HG03139 (cell line): ENCODE results near the gene GRAMD1A.
"Not testable (repeated sequence)": the region's sequence is repeated elsewhere in the genome, so short reads cannot be mapped to it uniquely, and the experiment has no call there.

Experiments
- ATAC-seq: cut with Tn5 transposase; IDR thresholded peaks from one replicate; pipeline ENCODE4 v1.9.1; 2021; ENCODE audit not compliant: unreplicated experiment

GRAMD1A gene

DNA sequence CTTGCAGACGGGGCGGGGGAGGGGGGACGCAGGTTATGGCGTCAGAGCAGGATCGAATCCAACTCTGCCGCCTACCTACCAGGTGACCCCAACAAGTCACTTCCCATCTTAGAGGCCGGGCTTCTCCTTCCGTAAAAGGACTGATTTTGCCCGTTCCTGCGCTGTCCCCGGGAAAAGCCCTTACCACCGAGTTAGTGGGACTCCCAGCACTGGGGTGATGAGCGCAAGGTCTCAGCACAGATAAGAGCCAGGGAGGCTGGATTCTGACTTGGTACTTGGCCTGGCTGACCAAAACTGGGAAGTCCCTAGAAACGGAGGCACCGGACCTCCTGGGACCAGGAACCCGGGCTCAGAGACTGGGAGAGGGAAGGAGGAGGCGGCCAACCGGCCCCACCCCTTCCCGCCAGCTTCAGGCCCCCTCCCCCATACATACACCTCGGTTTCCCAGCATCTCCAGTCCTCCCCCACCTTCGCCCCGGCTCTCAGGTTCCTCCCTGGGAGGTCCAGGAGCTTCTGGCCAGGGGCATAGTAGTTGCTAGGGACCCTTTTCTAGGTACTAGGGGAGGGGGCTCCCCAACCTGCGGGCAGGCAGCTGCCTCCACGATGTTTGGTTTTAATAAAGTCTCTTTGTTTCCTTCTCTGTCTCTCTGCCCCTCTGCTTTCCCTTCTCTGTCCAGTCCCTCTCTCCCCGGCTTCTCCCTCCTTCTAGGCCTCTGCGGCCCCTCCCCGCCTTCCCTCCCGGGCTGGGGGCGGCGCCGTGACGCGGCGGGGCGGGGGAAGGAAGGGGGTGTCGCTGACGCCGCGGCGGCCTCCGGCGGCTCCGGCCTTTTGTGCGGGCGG lies at the start of gene GRAMD1A:
GRAMD1A (plus strand) TSS at position 826 of the 840 bp plus-strand sequence. CDS start 156 bp downstream, outside the sequence.
- peak; percentile 49 for ATAC-seq

DNA sequence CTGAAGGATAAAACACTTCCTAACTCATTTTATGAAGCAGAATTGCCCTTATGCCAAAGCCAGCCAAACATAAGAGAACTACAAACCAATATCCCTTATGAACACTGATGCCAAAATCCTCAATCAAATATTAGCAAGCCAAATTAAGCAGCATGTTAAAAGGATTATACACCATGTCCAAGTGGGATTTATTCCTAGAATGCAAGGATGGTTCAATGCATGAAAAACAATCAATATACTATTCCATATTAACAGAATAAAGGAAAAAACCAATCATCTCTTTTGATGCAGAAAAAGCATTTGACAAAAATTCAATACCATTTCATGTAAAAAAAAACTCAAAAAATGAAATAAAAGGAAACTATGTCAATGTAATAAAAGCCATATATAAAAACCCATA lies 47.0 kb upstream of the GRAMD1A start:
- no peak for ATAC-seq

DNA sequence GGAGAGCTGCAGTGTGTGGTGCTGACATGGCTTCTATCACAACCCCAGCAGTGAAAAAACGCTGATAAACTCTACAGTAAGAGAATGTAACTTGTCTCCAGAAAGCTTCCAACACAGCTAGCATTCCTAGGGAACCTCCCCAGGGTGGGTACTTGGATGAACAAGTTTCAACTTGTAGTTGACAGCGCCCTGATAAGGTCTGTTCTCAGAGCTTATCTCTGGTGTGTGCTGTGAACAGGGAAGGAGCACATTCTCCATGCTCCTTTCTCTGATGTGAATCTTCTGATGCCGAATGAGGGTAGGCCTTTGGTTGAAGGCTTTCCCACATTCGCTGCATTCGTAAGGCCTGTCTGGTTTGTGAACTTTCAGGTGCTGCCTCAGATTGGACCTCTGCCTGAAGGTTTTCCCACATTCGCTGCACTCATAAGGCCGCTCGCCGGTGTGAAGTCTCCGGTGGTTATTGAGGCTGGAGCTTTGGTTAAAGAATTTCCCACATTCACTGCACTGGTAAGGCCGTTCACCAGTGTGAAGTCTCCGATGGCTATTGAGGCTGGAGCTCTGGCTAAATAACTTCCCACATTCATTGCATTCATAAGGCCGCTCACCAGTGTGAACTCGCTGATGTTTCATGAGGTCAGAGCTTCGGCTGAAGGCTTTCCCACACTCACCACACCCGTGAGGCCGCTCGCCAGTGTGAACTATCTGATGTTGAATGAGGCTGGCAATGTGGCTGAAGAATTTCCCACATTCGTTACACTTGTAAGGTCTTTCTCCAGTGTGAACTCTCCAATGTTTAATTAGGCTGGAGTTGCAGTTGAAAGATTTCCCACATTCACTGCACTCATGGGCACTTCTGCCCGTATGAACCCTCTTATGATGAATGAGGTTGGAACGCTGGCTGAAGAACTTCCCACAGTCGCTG lies 42.0 kb upstream of the GRAMD1A start:
- no peak for ATAC-seq

DNA sequence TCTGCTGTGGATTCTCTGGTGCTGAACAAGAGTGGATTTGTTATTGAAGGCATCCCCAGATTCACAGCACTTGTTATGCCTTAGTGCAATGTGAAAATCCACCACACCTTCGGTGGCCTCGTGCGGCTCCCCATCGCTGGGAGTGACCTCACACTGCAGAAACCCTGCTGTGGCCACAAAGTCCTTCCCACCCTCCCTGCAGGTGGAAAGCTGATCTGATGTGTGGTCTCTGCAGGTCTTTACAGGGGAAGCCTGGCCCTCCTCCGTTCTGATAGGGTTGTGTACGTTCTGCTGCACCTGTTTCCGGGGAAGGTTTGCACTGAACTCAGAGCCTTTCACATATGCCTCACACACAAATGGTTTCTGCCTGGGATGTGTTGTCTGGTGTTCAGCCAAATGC lies 41.1 kb upstream of the GRAMD1A start:
- ATAC-seq = no peak

DNA sequence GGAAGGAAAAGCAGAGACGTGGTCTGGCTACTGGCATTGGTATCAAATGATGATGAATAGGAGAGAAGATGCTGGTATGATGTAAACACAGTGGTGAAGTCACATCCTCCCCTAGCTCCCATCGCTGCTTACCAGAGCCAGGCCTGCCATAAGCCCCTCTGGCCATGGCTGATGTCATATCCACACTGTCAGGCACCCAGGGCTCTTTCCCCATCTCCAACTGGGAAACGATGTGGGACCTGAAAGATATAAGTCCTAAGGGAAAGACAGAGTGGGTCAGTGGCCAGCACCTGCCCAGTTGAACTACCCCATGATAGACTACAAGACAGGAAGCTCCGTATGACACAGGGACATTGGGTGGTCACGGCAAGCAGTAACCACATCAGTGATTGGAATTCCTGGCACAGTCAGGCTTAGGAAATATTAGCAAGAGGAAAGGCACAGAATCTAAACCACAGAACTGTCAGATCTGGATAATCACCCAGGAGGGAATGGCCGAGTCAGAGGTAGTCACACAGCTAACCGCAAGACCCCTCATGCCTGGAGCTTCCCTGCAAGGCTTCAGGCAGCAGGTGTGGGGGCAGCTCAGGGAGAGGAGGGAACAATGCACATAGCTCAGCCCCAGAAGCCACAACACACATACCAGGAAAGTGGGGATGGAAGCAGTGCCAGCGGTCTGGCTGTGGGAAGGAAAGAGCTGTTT lies 39.9 kb upstream of the GRAMD1A start:
- ATAC-seq = no peak

DNA sequence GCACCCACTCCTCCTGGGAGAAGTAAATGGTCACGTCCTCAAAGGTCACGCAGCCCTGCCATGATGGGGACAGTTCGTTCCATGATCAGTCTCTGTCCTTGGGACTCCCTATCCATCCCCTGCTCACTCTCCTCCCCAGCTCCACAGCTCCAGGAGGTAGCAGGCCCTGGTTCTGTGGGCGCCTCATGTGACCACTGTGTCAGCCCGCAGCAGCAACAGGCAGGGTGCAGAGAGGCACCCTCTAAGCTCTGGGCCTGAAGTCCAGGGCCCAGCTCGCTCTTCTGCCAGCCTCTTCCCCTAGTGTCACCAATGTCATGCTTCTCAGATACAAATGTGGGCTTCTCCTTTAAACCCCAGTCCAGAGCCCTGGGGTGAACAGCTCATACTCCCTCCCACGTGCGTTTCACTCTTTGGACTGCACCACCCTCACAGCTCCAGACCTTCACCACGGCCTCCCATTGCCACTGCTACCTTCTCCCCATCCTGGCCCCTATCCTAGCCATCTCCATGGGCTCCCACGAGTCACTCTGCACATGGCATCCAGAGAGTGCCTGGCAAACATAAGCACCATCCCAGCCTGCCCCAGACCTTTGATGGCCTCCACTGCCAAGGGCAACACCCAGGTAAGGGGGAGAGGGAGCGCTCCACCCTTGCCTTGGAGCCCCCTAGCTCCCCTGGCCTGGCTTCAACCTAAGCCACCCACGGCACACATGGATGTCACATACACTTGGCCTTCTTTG lies 39.0 kb upstream of the GRAMD1A start:
- ATAC-seq = no peak

GRCh38 chr19:34961775-34962686 lies 38.1 kb upstream of the GRAMD1A start:
- no peak for ATAC-seq

DNA sequence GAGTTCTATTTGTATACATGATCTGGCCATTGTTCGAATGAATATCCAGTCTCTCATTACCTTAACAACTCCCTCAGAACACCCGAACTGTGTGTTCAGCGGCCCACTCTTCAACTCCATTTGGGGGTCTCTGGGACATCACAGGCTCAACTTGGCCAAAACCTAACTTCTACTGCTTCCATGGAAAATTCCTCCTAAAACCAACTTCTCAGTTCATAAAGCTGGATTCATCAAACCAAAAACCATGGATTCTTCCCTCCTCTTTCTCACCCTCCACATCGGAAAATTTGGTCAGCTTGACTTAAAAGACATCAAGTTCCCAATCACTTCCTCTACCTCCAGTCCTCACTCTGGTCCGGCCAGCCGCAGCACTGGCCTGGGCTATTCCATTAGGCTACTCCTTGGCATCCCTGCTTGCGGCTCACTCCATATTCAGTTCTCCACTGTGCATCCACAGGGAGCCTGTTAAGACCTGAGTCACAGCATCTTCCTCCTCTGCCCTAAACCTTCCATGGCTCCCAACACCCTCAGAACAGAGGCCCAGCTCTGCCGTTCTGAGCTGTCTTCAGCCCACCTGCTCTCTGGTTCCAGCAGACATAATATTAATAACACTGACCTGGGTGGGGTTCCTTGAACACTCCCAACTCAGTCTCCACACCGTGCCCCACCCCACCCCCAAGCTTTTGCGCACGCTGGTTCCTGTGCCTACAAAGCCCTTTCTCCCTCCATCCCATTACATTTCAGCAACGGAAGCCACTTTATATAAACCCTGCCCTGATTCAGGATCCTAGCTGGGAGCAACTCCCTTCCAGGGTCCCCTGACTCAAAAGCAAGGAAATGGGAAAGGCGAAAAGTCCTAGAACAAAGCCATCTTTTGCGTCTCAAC lies 37.2 kb upstream of the GRAMD1A start:
- ATAC-seq = no peak

DNA sequence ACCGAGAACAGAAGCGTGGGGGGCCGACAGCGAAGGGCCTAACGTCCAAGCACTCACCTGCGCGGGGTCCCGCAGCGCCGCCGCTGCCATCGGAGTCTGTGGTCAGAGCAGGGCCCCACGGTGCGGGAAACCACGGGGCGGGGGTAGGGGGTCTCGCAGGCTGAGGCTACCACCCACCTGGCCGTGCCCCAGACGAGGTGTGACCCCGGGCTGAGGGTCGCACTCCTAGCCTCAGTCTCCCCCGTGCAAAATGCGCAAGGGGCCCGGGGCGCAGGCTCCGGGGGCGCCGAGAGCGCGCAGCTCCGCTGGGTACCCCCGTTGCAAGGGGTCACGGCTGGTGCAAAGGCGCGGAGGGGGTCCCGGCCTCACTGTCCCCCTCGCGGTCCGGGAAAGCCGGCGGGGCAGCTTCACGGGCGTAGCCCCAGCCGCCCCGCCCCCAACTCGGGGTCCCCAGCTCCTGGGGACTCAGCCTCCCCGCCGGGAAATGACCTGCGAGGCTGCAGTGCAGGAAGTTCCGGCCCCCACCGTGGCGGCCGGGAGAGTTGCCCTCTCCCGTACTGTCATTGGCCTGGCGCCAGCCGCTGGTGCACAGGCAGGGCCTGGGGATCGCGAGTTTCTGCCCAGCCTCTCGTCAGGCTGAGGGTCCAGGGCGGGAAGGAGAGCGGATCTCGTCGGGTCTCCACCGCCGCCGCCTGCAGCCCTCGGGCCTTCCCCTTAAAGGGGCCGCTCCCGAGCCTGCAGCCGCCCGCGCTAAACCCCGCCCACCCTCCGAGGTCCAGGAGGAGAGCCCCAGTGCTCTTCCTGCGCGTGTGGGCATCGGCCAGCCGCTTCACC lies 36.3 kb upstream of the GRAMD1A start, which contains the start of gene ZNF792:
ZNF792 (minus strand) TSS at position 657 of the 834 bp plus-strand sequence; CDS start at position 90, 567 bp downstream.
- ATAC-seq = no peak

DNA sequence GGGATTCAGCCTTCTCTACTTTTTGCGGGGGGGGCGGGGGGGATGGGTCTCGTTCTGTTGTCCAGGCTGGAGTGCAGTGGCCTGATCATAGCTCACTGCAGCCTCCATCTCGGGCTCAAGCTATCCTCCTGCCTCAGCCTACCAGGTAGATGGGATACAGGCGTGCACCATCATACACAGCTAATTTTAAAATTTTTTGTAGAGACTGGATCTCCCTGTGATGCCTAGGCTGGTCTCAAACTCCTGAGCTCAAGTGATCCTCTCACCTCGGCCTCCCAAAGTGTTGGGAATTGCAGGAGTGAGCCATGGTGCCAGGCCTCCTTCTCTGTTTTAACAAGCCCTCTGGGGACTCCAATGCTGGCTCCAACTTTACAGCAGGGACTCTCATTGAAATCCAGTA lies 35.5 kb upstream of the GRAMD1A start:
- no peak for ATAC-seq

- ATAC-seq = not testable (repeated sequence)
Observed at GRCh38 chr19:34965505-34965904, 34.6 kb upstream of the GRAMD1A start.

DNA sequence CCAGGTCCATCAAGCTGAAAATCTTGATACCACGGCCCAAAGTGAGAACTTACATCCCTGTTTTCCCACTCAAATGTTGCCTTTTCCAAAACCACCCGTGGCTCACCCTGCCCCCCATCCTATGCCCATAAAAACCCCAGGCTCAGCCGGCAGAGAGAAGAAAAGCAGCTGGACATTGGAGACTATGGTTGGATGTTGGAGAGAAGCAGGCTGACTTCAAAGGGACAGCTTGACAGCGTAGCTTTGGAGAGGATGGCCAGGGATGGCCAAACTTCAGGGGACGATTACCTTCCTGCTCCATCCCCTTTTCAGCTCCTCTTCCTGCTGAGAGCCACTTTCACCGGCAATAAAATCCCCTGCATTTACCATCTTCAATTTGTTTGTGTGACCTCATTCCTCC lies 32.6 kb upstream of the GRAMD1A start:
- no peak for ATAC-seq

- ATAC-seq = no peak
Observed at GRCh38 chr19:34969721-34970120, 30.4 kb upstream of the GRAMD1A start.

DNA sequence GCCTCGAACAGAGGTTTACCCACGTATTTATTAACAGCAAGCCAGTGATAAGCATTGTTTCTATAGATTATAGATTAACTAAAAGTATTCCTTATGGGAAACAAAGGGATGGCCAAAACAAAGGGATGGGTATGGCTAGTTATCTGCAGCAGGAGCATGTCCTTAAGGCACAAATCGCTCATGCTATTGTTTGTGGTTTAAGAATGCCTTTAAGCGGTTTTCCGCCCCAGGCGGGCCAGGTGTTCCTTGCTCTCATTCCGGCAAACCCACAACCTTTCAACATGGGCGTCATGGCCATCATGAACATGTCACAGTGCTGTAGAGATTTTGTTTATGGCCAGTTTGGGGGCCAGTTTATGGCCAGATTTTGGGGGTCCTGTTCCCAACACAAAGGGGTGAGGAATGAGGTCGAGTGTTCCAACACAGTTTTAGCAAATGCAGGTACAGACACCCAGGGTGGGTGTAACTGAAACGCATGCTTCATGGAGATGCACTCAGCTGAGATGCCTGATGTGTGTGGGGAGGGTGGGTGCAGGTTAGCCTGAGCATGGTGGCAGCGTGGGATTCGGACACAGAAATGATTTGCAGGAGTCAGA lies 29.8 kb upstream of the GRAMD1A start:
- ATAC-seq = not testable (repeated sequence)

GRCh38 chr19:34972163-34972705 lies 27.9 kb upstream of the GRAMD1A start:
- no peak for ATAC-seq

DNA sequence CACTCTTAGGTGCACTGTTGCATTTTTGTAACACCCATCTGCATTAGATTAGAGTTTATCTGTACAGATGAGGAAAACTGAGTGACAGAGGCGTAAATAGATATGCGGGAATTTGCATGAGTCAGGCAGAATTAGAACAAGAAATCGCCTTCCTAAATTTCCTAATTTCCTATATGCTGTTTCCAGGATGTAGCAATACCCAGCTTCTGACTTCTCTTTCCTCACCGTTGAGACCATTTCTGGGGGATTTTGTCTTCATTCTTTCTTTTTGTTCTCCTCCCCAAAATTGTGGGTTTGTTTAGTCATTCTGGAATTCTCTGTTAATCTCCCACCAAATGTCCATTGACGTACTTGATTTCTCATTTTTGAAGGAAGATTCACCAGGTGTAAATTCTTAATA lies 25.5 kb upstream of the GRAMD1A start:
- ATAC-seq = no peak

DNA sequence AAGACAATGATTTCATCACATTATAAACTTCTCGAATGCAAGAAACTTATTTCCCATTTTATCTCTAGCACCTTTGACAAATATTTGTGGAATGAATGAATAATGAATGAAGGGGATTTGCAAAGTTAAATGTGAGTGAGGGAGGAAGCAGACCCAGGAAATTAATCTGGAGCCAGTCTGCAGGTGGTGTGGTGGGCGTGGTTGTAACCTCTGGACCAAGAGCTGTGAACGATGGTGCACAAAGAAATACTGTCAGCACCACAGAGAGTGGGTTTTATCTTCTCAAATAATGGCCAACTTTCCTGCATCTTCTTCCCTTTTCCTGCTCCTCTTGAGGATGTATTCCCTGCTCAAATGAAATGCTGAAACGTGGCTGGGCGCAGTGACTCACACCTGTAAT lies 25.1 kb upstream of the GRAMD1A start:
- no peak for ATAC-seq
